Psoas muscle (tissue), 8 donors: ENCODE data around the gene PPM1J. TPM values are rescaled to one million over a fixed set of nuclear protein-coding genes. Genes with fewer than 3 reads are reported as not detected.

Experiments used
- ATAC-seq, 4 donors: fragments of 200-7000 bp; cut with Tn5 transposase; one replicate each; pipeline ENCODE4 v1.9.1; 2020; ENCODE audit warnings: moderate library complexity in 3 of 4, mild to moderate bottlenecking in 2 of 4
- DNase-seq, 2 donors: peaks; one replicate each; pipeline ENCODE4 v3.0.0-alpha.2; 2020
- H3K27ac ChIP-seq: fragments of 200-600 bp; one replicate; pipeline ENCODE4 v1.8.0; 2022
- H3K27me3 ChIP-seq, 3 donors: fragments of 200-600 bp in 1 of 3; one replicate each; pipeline versions ENCODE4 v1.6.1 to v1.8.0; 2013 to 2022; ENCODE audit warnings: low read length in 2 of 3, mild to moderate bottlenecking in 2 of 3, moderate library complexity in 1 of 3; ENCODE audit not compliant: insufficient read depth in 3 of 3
- H3K36me3 ChIP-seq, 2 donors: fragments of 200-600 bp in 1 of 2; one replicate each; pipeline versions ENCODE4 v1.6.1 to v1.8.0; 2013 to 2022; ENCODE audit warnings: low read depth in 1 of 2, mild to moderate bottlenecking in 1 of 2, moderate library complexity in 1 of 2; ENCODE audit not compliant: insufficient read depth in 1 of 2
- H3K4me1 ChIP-seq: fragments of 200-600 bp; one replicate; pipeline ENCODE4 v1.8.0; 2022
- H3K4me3 ChIP-seq: fragments of 200-600 bp; one replicate; pipeline ENCODE4 v1.8.0; 2022; ENCODE audit warnings: mild to moderate bottlenecking
- H3K9me3 ChIP-seq: fragments of 200-600 bp; one replicate; pipeline ENCODE4 v1.8.0; 2022
- WGBS, 3 donors: extraction: QIAGEN DNeasy Blood & Tissue Kit; methylation state at CpG; one replicate each; pipeline versions ENCODE4 v1.1.6 to v1.1.7; 2013; 5-methylcytosine and 5-hydroxymethylcytosine counted together
- intact Hi-C, 2 donors: fragments of 100-400 bp; cut with DNase I; formaldehyde crosslinking; loops; one replicate each; pipeline versions ENCODE4 v1.11.0 to v1.14.2; 2022
- polyA plus RNA-seq, 3 donors: library from polyadenylated mRNA; stranded (reverse); fragments of 200-250 nt; gene quantifications; one replicate each; pipeline ENCODE4 v1.2.3, GENCODE V29; 2013
- total RNA-seq, 4 donors: library from RNA; stranded (reverse); fragmentation: NEBNext Ultra II Directional in 2 of 4; extraction: Animal tissue kit (Norgen Biotek cat#: 25700) in 2 of 4; gene quantifications; one replicate each; pipeline versions ENCODE4 v1.2.1 to v1.2.4, GENCODE V29; 2021 to 2023
- TF ChIP-seq, protein P1 (sequence below): fragments of 200-600 bp; IDR thresholded peaks from one replicate; pipeline ENCODE4 v1.8.0; 2022; ENCODE audit warnings: antibody characterized with exemption
- donor health status: healthy with polysubstance abuse.
- donor health status: DM: no; HTN: no; CAD: no; lungs with moderate emphysema.
- donor health status: Bipolar disorder and iron deficiency.
- donor health status: healthy.
- donor health status: DM: yes; HTN: yes; CAD: no.
- donor health status: DM: no; HTN: no; CAD: no.
- donor health status: DM: no; HTN: no; CAD: no.
- donor health status: DM: yes; HTN: yes; CAD: no.

Gene PPM1J
- total and polyA plus RNA-seq, 7 donors = 4.1 to 8.8 (median 6.0) TPM

DNA sequence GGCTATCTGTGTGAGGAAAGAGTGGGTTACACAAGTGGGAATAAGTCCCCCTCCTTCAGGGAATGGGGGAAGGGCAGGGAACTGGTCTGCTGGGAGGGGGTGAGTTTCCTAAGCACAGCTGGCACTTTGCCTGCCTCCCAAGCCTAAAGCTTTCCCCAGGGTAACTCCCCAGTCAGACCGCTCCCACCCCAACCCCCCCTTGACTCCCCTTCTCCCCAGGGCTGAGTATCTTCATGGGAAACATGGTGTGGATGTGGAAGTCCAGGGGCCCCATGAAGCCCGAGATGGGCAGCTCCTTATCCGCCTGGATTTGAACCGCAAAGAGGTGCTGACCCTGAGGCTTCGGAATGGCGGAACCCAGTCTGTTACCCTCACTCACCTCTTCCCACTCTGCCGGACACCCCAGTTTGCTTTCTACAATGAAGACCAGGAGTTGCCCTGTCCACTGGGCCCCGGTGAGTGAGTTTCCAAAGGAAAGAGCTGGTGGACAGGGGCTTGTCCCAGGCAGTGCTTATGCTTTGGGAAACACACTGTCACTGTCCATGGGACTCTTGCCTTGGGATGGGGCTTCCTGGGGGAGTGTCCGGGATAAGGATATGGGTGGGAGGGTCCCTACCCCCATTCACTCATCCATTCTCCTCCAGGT is 25.8 kb downstream of the PPM1J start:
- intact Hi-C loops = no loop called here
- H3K9me3 ChIP-seq = no peaks in the 10 kb centered on the region
- no peaks in the 10 kb centered on the region for H3K27me3 ChIP-seq
- no peak overlapping the region for H3K4me3 ChIP-seq
- 77 to 95% (median 87%) methylated on average over 8 to 9 of the region's 9 CpGs for WGBS, 3 donors
- H3K4me1 ChIP-seq = peaks cover 5% of the 10 kb centered on the region
- DNase-seq (no peak), ATAC-seq (no peak)
- peaks cover 0 to 42% of the 10 kb centered on the region in 2 donors for H3K36me3 ChIP-seq
- TF ChIP-seq, protein P1, sequence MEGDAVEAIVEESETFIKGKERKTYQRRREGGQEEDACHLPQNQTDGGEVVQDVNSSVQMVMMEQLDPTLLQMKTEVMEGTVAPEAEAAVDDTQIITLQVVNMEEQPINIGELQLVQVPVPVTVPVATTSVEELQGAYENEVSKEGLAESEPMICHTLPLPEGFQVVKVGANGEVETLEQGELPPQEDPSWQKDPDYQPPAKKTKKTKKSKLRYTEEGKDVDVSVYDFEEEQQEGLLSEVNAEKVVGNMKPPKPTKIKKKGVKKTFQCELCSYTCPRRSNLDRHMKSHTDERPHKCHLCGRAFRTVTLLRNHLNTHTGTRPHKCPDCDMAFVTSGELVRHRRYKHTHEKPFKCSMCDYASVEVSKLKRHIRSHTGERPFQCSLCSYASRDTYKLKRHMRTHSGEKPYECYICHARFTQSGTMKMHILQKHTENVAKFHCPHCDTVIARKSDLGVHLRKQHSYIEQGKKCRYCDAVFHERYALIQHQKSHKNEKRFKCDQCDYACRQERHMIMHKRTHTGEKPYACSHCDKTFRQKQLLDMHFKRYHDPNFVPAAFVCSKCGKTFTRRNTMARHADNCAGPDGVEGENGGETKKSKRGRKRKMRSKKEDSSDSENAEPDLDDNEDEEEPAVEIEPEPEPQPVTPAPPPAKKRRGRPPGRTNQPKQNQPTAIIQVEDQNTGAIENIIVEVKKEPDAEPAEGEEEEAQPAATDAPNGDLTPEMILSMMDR = no peak
- no peak overlapping the region for H3K27ac ChIP-seq

DNA sequence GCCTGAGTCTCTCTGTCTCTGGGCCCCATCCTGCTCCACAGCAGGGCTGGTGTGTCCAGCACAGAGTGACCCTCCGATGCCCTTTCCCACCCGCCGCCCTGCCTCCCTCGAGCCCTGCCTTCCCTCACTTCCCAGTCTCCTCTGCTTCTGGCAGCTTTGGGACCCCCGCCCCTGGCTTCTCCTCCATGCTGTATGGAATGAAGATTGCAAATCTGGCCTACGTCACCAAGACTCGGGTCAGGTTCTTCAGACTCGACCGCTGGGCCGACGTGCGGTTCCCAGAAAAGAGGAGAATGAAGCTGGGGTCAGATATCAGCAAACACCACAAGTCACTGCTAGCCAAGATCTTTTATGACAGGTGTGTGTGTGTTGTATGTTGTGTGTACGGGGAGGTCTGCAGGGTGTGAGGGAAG is 26.3 kb downstream of the PPM1J start:
- no peak overlapping the region for H3K4me3 ChIP-seq
- intact Hi-C loops = no loop called here
- ATAC-seq (peak in 3 of 4 donors; percentile 30 to 65 (median 31)), DNase-seq (peak in 1 of 2 donors; percentile 64)
- H3K27me3 ChIP-seq = no peaks in the 10 kb centered on the region
- 44 to 55% (median 46%) methylated on average over 13 of the region's 13 CpGs for WGBS, 3 donors
- TF ChIP-seq, protein P1 = no peak
- peak overlapping the region; percentile 30 for H3K27ac ChIP-seq
- peaks cover 5% of the 10 kb centered on the region for H3K4me1 ChIP-seq
- H3K36me3 ChIP-seq = peaks cover 0 to 38% of the 10 kb centered on the region in 2 donors
- H3K9me3 ChIP-seq = no peaks in the 10 kb centered on the region

DNA sequence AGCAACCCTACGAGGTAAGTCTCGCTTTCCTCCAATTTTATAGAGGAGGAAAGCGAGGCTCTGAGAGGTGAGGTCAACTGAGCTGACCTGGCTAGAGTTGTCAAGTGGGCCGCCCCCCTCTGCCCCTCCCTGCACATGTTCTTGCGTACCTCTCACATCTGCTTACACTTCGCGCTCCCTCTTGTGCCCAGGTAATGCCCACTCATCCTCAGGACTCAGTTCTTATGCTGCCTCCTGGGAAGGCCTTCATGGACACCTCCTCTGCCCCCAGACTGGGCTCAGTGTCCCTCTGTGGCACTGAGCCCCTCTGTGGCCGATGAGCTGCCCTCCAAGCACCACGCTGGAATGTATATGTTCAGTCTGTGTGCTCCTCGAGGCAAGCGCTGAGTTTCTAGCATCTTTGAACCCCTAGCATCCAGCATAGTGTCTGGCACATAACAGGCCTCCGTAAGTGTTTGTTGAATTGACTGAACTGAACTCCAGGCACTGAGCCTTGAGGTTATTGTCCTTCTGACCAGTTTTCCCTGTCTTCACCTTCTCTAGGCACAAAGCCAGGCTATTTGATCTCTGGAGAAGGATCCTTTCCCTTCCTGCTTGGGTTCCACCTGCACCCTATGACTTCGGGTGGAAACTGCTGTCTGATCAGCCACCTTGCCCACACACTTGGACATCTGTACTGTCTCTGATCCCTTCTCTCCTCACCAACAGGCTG is 27.2 kb downstream of the PPM1J start:
- ATAC-seq (no peak), DNase-seq (no peak)
- 83 to 88% (median 87%) methylated on average over 13 of the region's 13 CpGs for WGBS, 3 donors
- TF ChIP-seq, protein P1 = no peak
- intact Hi-C loops = no loop called here
- no peak overlapping the region for H3K4me3 ChIP-seq
- no peaks in the 10 kb centered on the region for H3K9me3 ChIP-seq
- no peaks in the 10 kb centered on the region for H3K27me3 ChIP-seq
- peak overlapping the region; percentile 30 for H3K27ac ChIP-seq
- H3K4me1 ChIP-seq = peaks cover 5% of the 10 kb centered on the region
- peaks cover 0 to 30% of the 10 kb centered on the region in 2 donors for H3K36me3 ChIP-seq

DNA sequence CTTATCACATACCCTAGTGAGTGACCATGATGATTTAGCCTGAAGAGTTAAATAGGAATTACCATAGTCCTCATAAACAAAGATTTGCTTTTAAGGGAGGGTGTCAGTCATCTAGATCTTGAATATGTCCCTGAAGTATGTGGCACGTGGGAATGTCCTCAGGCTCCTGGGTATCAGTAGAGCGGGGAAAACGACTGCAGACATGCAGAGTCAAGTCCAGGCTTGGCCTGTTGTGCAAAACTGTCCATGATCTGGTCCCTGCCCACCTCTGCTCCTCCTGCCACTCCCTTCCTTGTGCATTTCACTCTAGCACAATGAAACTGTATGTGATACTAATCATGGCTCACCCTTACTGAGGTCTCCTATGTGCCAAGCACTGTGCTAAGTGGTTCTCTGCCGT is 27.8 kb downstream of the PPM1J start:
- H3K36me3 ChIP-seq = peaks cover 0 to 26% of the 10 kb centered on the region in 2 donors
- H3K9me3 ChIP-seq = no peaks in the 10 kb centered on the region
- 83 to 87% (median 85%) methylated on average over 4 of the region's 4 CpGs for WGBS, 3 donors
- TF ChIP-seq, protein P1 = no peak
- no peak overlapping the region for H3K4me3 ChIP-seq
- H3K4me1 ChIP-seq = peaks cover 5% of the 10 kb centered on the region
- DNase-seq = no peak
- ATAC-seq = no peak
- no peaks in the 10 kb centered on the region for H3K27me3 ChIP-seq
- intact Hi-C loops = no loop called here
- H3K27ac ChIP-seq = no peak overlapping the region
